Measurements from ENCODE around the gene FKBP3. TPM values are rescaled to one million over a fixed set of nuclear protein-coding genes. Genes with fewer than 3 reads are reported as not detected.
"Not testable (repeated sequence)": the region's sequence is repeated elsewhere in the genome, so short reads cannot be mapped to it uniquely, and the experiment has no call there.

Gene FKBP3
- total RNA-seq, 1 donor from 2014 or later: 78.3 TPM

- no peak for DNase-seq (ENCODE audit: low spot score)
- no peak overlapping the region for H3K4me3 Mint-ChIP-seq (ENCODE audit: unreplicated experiment)
- H3K9me3 Mint-ChIP-seq (ENCODE audit: unreplicated experiment): no peaks in the 10 kb centered on the region
- TF ChIP-seq CTCF (IDR thresholded peaks at IDR 0.05; ENCODE audit: unreplicated experiment): no peak
- no peaks in the 10 kb centered on the region for H3K4me1 Mint-ChIP-seq (ENCODE audit: unreplicated experiment)
- no peak overlapping the region for H3K27ac Mint-ChIP-seq (ENCODE audit: unreplicated experiment)
- no peaks in the 10 kb centered on the region for H3K36me3 Mint-ChIP-seq (ENCODE audit: low read depth, unreplicated experiment)
- peaks cover 4% of the 10 kb centered on the region for H3K27me3 Mint-ChIP-seq (ENCODE audit: unreplicated experiment)
Measured at GRCh38 chr14:45156067-45156466, 21.8 kb upstream of the FKBP3 start.

DNA sequence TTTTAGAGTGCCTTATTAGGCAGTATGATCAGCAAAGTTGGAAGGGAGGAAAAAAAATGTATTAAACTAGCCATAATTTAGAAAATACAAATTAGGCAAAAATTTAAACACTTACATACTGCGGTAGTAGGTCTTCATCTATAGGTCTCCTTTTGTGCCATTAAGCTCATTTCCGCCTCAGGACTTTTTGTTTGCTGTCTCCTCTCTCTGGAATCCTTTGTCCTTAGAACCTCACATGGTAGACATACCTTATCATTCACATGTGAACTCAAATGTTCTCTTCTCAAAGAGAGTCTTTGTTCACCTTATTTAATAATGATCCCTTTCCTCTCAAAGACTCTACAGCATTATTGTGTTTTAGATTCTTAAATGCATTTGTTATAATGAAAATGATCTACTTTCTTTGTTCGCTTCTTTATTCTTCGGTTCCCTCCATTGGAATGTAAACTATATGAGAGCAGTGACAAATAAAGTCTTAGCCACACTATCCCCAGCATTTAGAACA, 16.2 kb upstream of the FKBP3 start:
- Mint-ChIP-seq H3K4me3 (ENCODE audit: unreplicated experiment) (no peak overlapping the region), H3K36me3 (ENCODE audit: low read depth, unreplicated experiment) (peaks cover 3% of the 10 kb centered on the region), H3K4me1 (ENCODE audit: unreplicated experiment) (no peaks in the 10 kb centered on the region), H3K27me3 (ENCODE audit: unreplicated experiment) (peaks cover 1% of the 10 kb centered on the region), H3K27ac (ENCODE audit: unreplicated experiment) (no peak overlapping the region), H3K9me3 (ENCODE audit: unreplicated experiment) (no peaks in the 10 kb centered on the region)
- no peak for DNase-seq (ENCODE audit: low spot score)
- TF ChIP-seq CTCF (IDR thresholded peaks at IDR 0.05; ENCODE audit: unreplicated experiment): no peak

- TF ChIP-seq CTCF (IDR thresholded peaks at IDR 0.05; ENCODE audit: unreplicated experiment): no peak
- no peaks in the 10 kb centered on the region for H3K4me1 Mint-ChIP-seq (ENCODE audit: unreplicated experiment)
- DNase-seq (ENCODE audit: low spot score): no peak
- H3K36me3 Mint-ChIP-seq (ENCODE audit: low read depth, unreplicated experiment): peaks cover 9% of the 10 kb centered on the region
- peaks cover 1% of the 10 kb centered on the region for H3K27me3 Mint-ChIP-seq (ENCODE audit: unreplicated experiment)
- H3K4me3 Mint-ChIP-seq (ENCODE audit: unreplicated experiment): no peak overlapping the region
- no peaks in the 10 kb centered on the region for H3K9me3 Mint-ChIP-seq (ENCODE audit: unreplicated experiment)
- no peak overlapping the region for H3K27ac Mint-ChIP-seq (ENCODE audit: unreplicated experiment)
Measured at GRCh38 chr14:45149602-45150001, 15.3 kb upstream of the FKBP3 start.

- H3K4me3 Mint-ChIP-seq (ENCODE audit: unreplicated experiment): peak overlapping the region; percentile 21
- H3K9me3 Mint-ChIP-seq (ENCODE audit: unreplicated experiment): no peaks in the 10 kb centered on the region
- H3K27me3 Mint-ChIP-seq (ENCODE audit: unreplicated experiment): peaks cover 3% of the 10 kb centered on the region
- DNase-seq (ENCODE audit: low spot score): no peak
- H3K36me3 Mint-ChIP-seq (ENCODE audit: low read depth, unreplicated experiment): peaks cover 14% of the 10 kb centered on the region
- H3K4me1 Mint-ChIP-seq (ENCODE audit: unreplicated experiment): no peaks in the 10 kb centered on the region
- H3K27ac Mint-ChIP-seq (ENCODE audit: unreplicated experiment): no peak overlapping the region
- TF ChIP-seq CTCF (IDR thresholded peaks at IDR 0.05; ENCODE audit: unreplicated experiment): no peak
Measured at GRCh38 chr14:45145214-45145613, 10.9 kb upstream of the FKBP3 start.

DNA sequence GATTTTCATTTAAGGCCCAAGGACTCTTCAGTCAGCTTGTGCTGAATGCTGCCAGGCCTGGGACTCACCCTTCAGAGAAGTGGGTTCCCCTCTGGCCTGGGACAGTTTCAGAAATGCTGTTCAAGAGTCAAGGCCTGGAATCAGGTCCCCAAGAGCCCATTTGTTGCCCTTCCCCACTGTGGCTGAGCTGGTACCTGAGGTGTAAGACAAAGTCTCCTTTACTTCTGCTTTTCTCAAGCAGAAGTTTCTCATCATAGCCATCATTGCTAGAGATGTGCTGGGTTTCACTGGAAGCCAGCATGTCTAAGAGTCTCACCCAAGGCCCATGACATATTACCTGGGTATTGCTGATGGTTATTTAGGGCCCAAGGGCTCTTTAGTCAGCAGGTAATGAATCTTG, 10.4 kb upstream of the FKBP3 start:
- no peak for DNase-seq (ENCODE audit: low spot score)
- Mint-ChIP-seq H3K9me3 (ENCODE audit: unreplicated experiment) (no peaks in the 10 kb centered on the region), H3K36me3 (ENCODE audit: low read depth, unreplicated experiment) (peaks cover 14% of the 10 kb centered on the region), H3K4me1 (ENCODE audit: unreplicated experiment) (no peaks in the 10 kb centered on the region), H3K27me3 (ENCODE audit: unreplicated experiment) (peaks cover 3% of the 10 kb centered on the region), H3K4me3 (ENCODE audit: unreplicated experiment) (no peak overlapping the region), H3K27ac (ENCODE audit: unreplicated experiment) (no peak overlapping the region)
- no peak for TF ChIP-seq CTCF (IDR thresholded peaks at IDR 0.05; ENCODE audit: unreplicated experiment)

DNA sequence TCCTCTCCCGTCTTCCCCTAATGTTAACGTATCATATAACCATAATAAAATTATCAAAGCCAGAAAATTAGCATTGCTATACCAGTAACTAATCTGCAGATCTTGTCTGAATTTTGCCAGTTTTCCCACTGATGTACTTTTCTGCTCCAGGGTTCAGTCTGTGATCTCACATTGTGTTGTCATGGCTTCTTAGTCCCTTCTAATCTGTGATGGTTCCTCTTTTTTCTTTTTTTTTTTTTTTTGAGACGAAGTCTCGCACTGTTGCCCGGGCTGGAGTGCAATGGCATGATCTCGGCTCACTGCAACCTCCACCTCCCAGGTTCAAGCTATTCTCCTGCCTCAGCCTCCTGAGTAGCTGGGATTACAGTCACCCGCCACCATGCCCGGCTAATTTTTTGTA, 7.8 kb upstream of the FKBP3 start:
- H3K4me1 Mint-ChIP-seq (ENCODE audit: unreplicated experiment): peaks cover 10% of the 10 kb centered on the region
- H3K27ac Mint-ChIP-seq (ENCODE audit: unreplicated experiment); H3K27me3 Mint-ChIP-seq (ENCODE audit: unreplicated experiment); H3K4me3 Mint-ChIP-seq (ENCODE audit: unreplicated experiment); H3K9me3 Mint-ChIP-seq (ENCODE audit: unreplicated experiment); DNase-seq (ENCODE audit: low spot score): not testable (repeated sequence)
- H3K36me3 Mint-ChIP-seq (ENCODE audit: low read depth, unreplicated experiment): peaks cover 11% of the 10 kb centered on the region
